PC-9 (cell line): ENCODE results near the gene FOXA1. TPM values are rescaled to one million over a fixed set of nuclear protein-coding genes. Genes with fewer than 3 reads are reported as not detected.

Source experiments
- BruUV-seq: library from RNA; stranded (reverse); fragments of 400-500 nt; replicated peaks from 2 replicates; lab custom pipeline; 2021; lab: Mats Ljungman, UMichigan
- CTCF ChIA-PET: fragments of 300-600 bp; sonication (Branson Sonifier 250); formaldehyde crosslinking; loops from one replicate; lab custom pipeline; 2022; ENCODE audit warnings: antibody characterized with exemption; lab: Charles Lee
- POLR2A ChIA-PET: fragments of 300-600 bp; sonication (Branson Sonifier 250); formaldehyde crosslinking; loops from one replicate; lab custom pipeline; 2022; ENCODE audit warnings: antibody characterized with exemption; ENCODE audit not compliant: unreplicated experiment; lab: Charles Lee
- DNase-seq, 2 experiments: peaks; one replicate each; pipeline versions ENCODE4 v3.0.0 to v3.0.0-alpha.2; 2015 to 2022; ENCODE audit warnings: mixed read lengths in 1 of 2
- H2AFZ ChIP-seq: fragments of 200-600 bp; sonication (generic); 2 replicates; pipeline ENCODE4 v1.8.1; 2017; ENCODE audit warnings: antibody characterized with exemption
- H3F3A ChIP-seq: fragments of 200-600 bp; sonication (generic); 2 replicates; pipeline ENCODE4 v1.8.1; 2017; ENCODE audit warnings: antibody characterized with exemption, mild to moderate bottlenecking, low read depth; ENCODE audit not compliant: insufficient read depth
- H3K27ac ChIP-seq: fragments of 200-600 bp; sonication (generic); 2 replicates; pipeline ENCODE4 v1.6.1; 2016; ENCODE audit warnings: mixed run types
- H3K27me3 ChIP-seq: fragments of 200-600 bp; sonication (generic); 2 replicates; pipeline ENCODE4 v1.6.1; 2016; ENCODE audit warnings: low read depth, mixed run types; ENCODE audit not compliant: insufficient read depth
- H3K36me3 ChIP-seq: fragments of 200-600 bp; sonication (generic); 2 replicates; pipeline ENCODE4 v1.6.1; 2016; ENCODE audit warnings: low read depth, mixed run types
- H3K4me1 ChIP-seq: fragments of 200-600 bp; sonication (generic); replicated peaks from 2 replicates; pipeline ENCODE4 v1.6.1; 2016; ENCODE audit warnings: mixed run types; ENCODE audit not compliant: insufficient read depth
- H3K4me2 ChIP-seq: fragments of 200-600 bp; sonication (generic); 2 replicates; pipeline ENCODE4 v1.6.1; 2017; ENCODE audit warnings: mixed run types
- H3K4me3 ChIP-seq: fragments of 200-600 bp; sonication (generic); 2 replicates; pipeline ENCODE4 v1.6.1; 2016; ENCODE audit warnings: mixed run types
- H3K79me2 ChIP-seq: fragments of 200-600 bp; sonication (generic); 2 replicates; pipeline ENCODE4 v1.6.1; 2017; ENCODE audit warnings: low read depth, mixed run types
- H3K9me2 ChIP-seq: fragments of 200-600 bp; sonication (generic); 2 replicates; pipeline ENCODE4 v1.8.1; 2017; ENCODE audit warnings: mild to moderate bottlenecking; ENCODE audit not compliant: insufficient read depth
- H3K9me3 ChIP-seq: fragments of 200-600 bp; sonication (generic); 2 replicates; pipeline ENCODE4 v1.8.1; 2016; ENCODE audit warnings: low read depth; ENCODE audit not compliant: insufficient read depth
- H4K20me1 ChIP-seq: fragments of 200-600 bp; sonication (generic); 2 replicates; pipeline ENCODE4 v1.8.1; 2017; ENCODE audit not compliant: insufficient read depth
- EZH2 ChIP-seq: fragments of 200-600 bp; sonication (generic); IDR thresholded peaks from 2 replicates; pipeline ENCODE4 v1.8.0; 2017; ENCODE audit warnings: antibody characterized with exemption, low read depth
- intact Hi-C: fragments of 100-400 bp; cut with micrococcal nuclease; formaldehyde crosslinking; loops from one replicate; pipeline ENCODE4 v1.10.0; 2022; ENCODE audit not compliant: unreplicated experiment
- total RNA-seq: library from RNA; stranded (reverse); gene quantifications from 2 replicates; pipeline ENCODE4 v1.2.3, GENCODE V29; 2021
- TF ChIP-seq, protein P1 (sequence below): fragments of 200-600 bp; sonication (generic); conservative IDR thresholded peaks from 2 replicates; pipeline ENCODE4 v1.6.1; 2017; ENCODE audit warnings: mixed run types, antibody characterized with exemption, mild to moderate bottlenecking, moderate library complexity

FOXA1 gene
- total RNA-seq, 1 experiment from 2014 or later, result 35.4 TPM

DNA sequence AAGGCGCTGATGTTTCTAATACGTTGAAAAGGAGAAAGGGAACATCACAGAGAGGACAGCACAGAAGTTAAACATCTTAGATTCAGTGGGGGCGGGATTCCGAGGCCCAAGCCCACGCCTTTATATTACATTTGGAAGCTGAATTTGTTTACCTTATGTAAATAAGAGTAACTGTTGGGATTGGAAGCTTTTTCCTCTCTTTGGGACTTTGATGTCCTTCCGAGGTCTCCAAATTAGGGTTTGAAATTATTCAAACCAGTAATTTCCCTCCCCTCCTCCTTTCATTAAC lies 6.4 kb downstream of the FOXA1 start:
- Histone ChIP-seq H3K4me1 (peaks cover 19% of the 10 kb centered on the region), H3K79me2 (peaks cover 82% of the 10 kb centered on the region), H3K9me2 (no peaks in the 10 kb centered on the region), H4K20me1 (no peaks in the 10 kb centered on the region), H3K4me3 (peak overlapping the region; percentile 94), H3F3A (peaks cover 14% of the 10 kb centered on the region; the same call in 1 of the 2 replicates), H3K9me3 (no peaks in the 10 kb centered on the region), H3K36me3 (peaks cover 21% of the 10 kb centered on the region; the same call in 1 of the 2 replicates), H3K27ac (peak overlapping the region; percentile 99), H2AFZ (no peak overlapping the region), H3K27me3 (no peaks in the 10 kb centered on the region), H3K4me2 (peak overlapping the region; percentile 96)
- CTCF ChIA-PET, result no interaction called here
- POLR2A ChIA-PET, result interaction anchor here (0.5 to 0.6 kb wide), 2 partner anchors 60 to 160 kb away, joined by 3 to 21 read pairs; no protein-coding TSS in a partner anchor
- intact Hi-C loops, result no loop called here
- TF ChIP-seq, protein P1, sequence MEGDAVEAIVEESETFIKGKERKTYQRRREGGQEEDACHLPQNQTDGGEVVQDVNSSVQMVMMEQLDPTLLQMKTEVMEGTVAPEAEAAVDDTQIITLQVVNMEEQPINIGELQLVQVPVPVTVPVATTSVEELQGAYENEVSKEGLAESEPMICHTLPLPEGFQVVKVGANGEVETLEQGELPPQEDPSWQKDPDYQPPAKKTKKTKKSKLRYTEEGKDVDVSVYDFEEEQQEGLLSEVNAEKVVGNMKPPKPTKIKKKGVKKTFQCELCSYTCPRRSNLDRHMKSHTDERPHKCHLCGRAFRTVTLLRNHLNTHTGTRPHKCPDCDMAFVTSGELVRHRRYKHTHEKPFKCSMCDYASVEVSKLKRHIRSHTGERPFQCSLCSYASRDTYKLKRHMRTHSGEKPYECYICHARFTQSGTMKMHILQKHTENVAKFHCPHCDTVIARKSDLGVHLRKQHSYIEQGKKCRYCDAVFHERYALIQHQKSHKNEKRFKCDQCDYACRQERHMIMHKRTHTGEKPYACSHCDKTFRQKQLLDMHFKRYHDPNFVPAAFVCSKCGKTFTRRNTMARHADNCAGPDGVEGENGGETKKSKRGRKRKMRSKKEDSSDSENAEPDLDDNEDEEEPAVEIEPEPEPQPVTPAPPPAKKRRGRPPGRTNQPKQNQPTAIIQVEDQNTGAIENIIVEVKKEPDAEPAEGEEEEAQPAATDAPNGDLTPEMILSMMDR, result no peak
- no peak for TF ChIP-seq EZH2
- no TSS peak for BruUV-seq
- DNase-seq, result peak in 1 of 2 experiments; percentile 64

DNA sequence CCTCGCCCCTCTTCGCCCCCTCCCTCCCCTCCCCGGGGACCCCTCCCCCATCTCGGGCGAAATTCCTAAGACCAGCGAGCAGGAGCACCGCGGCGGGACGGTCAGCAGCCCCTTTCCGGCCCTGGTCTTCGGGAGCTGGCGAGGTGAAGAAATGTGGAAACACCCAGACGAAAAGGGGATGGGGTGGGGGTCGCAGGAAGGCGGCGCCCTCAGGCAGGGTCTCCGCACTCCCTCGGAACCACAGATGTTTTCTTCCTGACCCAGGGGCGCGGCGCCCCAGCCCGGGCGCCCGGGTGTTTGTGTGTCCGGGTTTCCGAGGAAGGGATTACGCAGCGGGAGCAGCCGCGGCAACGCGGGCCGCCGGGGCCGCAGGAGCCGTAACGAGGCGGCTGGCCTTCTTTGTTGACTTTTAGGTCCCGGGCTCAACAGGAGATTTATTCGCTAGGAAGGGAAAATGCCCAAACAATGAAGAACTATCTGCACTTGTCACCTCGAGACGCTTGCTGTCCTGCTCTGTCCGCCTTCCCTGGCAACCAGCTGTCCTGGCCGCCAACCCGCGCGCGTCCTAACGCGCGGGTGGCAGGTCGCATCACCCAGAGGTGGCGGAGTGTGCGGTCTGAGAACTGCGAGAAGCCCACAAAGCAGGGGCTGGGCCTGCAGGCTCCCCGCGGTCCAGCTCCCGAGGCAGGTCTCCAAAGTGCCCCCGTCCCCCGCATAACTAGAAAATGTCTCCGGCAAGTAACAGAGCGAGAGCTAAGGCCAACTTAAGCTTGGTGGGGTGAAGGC lies 7.0 kb downstream of the FOXA1 start:
- no TSS peak for BruUV-seq
- Histone ChIP-seq H3K36me3 (peaks cover 21% of the 10 kb centered on the region; the same call in 1 of the 2 replicates), H2AFZ (peak overlapping the region; percentile 70; the same call in 1 of the 2 replicates), H3K9me3 (no peaks in the 10 kb centered on the region), H3K4me1 (peaks cover 19% of the 10 kb centered on the region), H3K27me3 (no peaks in the 10 kb centered on the region), H3F3A (peaks cover 10% of the 10 kb centered on the region; the same call in 1 of the 2 replicates), H3K79me2 (peaks cover 76% of the 10 kb centered on the region), H3K27ac (peak overlapping the region; percentile 99), H3K9me2 (no peaks in the 10 kb centered on the region), H3K4me2 (peak overlapping the region; percentile 96), H3K4me3 (peak overlapping the region; percentile 94), H4K20me1 (no peaks in the 10 kb centered on the region)
- intact Hi-C loops, result no loop called here
- DNase-seq, result no peak
- ChIA-PET POLR2A (interaction anchor here (0.5 kb wide), 1 partner anchor 60 kb away, joined by 3 read pairs; no protein-coding TSS in a partner anchor), CTCF (no interaction called here)
- TF ChIP-seq, protein P1, result no peak
- TF ChIP-seq EZH2, result no peak

DNA sequence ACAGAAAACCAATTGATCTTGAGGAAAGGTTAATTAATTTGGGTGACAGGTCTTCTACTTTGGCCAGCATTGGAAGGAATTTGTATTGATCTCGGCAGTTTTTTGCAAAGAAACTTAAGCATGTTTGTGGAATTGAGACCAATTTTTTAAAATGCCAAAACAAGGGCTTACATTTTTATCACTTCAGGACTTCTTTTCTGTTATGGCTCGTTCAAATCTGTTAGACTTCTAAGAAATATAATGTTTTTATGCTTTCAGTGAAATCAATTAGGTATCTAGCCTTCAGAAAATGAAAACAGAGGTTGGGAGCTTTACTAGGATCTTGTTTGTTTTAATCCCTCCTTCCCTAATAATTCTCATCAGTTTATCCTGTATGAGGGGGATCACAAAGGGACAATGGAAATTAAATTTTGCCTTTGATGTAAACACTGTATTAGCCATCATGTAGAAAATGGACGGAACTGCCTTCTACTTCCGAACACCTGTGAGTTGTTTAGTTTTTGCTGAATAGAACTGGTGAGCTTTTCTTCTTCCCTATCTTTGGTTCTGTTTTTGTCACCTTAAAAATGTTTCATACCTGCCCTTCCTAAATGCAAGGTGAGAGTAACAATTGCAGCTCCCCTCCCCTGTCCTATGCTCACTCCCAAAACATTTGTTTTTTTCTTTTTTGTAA lies 7.8 kb downstream of the FOXA1 start:
- intact Hi-C loops, result no loop called here
- Histone ChIP-seq H2AFZ (peak overlapping the region; percentile 70), H3K9me2 (no peaks in the 10 kb centered on the region), H3K4me3 (peak overlapping the region; percentile 94), H3K27ac (peak overlapping the region; percentile 99), H3K79me2 (peaks cover 72% of the 10 kb centered on the region), H3K4me1 (peaks cover 26% of the 10 kb centered on the region), H3K9me3 (no peaks in the 10 kb centered on the region), H3F3A (peaks cover 10% of the 10 kb centered on the region; the same call in 1 of the 2 replicates), H3K36me3 (peaks cover 21% of the 10 kb centered on the region; the same call in 1 of the 2 replicates), H3K27me3 (no peaks in the 10 kb centered on the region), H3K4me2 (peak overlapping the region; percentile 96), H4K20me1 (no peaks in the 10 kb centered on the region)
- ChIA-PET CTCF (interaction anchor here (0.5 to 0.7 kb wide), 2 partner anchors 247 to 431 kb away, joined by 4 read pairs; no protein-coding TSS in a partner anchor), POLR2A (interaction anchor here (0.6 kb wide), 1 partner anchor 390 kb away, joined by 4 read pairs; the partner anchor contains the start of gene MIPOL1)
- TF ChIP-seq, protein P1, result no peak
- TF ChIP-seq EZH2, result no peak
- no TSS peak for BruUV-seq
- DNase-seq, result no peak
